HG03571 (cell line): Measurements from ENCODE around the gene CIDEA.
"Not testable (repeated sequence)": the region's sequence is repeated elsewhere in the genome, so short reads cannot be mapped to it uniquely, and the experiment has no call there.

ENCODE experiments used
- ATAC-seq: cut with Tn5 transposase; IDR thresholded peaks from one replicate; pipeline ENCODE4 v1.9.1; 2021; ENCODE audit not compliant: unreplicated experiment

Gene CIDEA

DNA sequence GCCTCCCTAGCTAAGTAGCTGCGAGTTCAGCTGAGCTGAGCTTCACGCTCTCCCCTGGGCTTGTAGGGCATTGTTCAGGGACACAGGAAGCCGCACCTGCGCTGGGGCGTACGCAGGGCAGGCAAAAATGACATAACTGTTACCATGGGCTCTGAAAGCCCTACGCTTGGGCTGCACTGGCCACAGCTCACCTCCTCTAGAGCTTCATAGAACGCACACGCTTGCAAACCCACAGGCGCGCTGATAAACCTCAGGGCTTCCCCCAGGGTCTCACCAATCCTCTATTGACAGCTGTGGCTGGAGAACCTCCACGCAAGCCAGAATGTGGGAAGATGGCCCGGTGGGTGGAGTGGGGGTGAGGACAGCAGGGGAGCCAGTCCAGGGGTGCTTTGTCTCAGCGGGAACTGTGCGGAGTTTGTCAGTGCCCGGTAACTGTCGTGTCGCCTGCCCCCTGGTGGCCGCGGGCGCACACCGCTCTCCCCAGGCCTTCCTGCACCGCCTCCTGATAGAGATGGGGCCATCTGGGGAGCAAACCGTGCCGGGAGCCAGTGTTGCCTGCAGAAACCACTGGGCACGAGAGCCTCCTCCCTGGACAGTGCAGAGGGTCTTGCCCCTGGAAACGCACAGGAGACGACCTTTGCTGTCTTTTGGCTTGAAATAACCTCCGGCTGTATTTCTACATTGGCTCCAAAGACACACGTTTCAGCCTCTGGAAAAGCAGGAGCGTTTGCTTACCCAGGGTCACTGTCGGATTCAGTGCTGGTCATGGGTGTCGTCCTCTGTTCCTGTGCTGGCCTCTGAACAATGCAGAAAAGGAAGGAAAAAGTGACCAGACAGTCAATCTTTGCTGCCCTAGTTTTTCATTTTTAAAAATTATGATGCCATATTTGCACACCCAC is 17.0 kb upstream of the CIDEA start:
- ATAC-seq = peak; percentile 84

DNA sequence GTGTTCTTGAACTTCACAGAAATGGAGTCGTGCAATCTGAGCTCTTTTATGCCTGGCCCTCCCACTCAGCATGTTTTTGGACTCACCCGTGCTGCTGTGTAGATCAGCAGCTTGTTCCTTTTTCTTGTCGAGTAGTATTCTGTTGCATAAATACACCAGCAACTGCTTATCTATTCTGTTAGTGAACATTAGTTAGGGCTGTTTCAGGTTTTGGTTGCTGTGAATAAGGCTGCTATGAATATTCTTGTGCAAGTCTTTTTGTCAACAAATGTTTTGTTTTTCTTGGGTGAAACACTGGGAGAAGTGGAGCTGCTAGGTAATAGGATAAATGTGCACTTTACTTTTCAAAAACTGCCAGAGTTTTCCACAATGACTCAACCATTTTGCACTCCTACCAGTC is 15.3 kb upstream of the CIDEA start:
- ATAC-seq = no peak

DNA sequence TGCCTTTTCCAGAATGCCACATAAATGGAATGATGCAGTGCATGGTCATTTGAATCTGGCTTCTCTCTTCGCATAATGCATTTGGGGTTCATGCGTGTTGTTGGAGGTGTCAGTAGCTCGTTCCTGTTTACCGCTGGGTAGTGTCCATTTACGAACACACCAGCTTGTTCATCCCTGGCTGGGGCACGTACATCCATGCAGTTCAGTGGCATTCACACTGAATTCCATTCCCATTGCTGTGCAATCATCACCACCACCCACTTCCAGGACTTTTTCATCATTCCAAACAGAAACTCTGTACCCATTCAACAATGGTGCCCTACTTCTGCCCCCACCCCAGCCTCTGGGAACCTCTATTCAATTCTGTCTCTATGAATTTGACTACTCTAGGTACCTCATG is 14.7 kb upstream of the CIDEA start:
- no peak for ATAC-seq

DNA sequence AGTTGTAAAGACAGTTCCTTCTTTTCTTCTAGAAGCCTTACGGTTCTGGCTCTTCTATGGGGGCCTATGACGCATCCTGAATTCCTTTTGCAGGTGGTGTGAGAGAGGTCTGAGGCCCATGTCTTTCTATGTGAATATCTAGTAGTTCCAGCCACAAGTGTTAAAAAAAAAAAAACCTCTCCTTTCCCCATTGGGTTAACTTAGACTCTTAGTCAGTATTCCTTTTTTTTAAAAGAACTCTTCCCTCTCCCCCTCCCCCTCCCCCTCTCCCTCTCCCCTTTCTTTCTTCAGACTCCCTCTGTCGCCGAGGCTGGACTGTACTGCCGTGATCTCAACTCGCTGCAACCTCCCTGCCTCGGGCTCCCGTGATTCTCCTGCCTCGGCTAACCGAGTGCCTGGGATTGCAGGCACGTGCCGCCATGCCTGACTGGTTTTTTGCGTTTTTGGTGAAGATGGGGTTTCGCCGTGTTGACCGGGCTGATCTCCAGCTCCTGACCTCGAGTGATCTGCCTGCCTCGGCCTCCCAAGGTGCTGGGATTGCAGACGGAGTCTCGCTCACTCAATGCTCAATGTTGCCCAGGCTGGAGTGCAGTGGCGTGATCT is 11.4 kb upstream of the CIDEA start:
- no peak for ATAC-seq

DNA sequence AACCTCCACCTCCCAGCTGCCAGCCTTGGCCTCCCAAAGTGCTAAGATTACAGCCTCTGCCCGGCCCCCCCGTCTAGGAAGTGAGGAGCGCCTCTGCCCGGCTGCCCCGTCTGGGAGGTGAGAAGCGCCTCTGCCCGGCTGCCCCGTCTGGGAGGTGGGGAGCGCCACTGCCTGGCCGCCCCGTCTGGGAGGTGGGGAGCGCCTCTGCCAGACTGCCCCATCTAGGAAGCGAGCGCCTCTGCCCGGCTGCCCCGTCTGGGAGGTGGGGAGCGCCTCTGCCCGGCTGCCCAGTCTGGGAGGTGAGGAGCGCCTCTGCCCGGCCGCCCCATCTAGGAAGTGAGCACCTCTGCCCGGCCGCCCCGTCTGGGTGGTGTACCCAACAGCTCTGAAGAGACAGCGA is 10.9 kb upstream of the CIDEA start:
- ATAC-seq = not testable (repeated sequence)

DNA sequence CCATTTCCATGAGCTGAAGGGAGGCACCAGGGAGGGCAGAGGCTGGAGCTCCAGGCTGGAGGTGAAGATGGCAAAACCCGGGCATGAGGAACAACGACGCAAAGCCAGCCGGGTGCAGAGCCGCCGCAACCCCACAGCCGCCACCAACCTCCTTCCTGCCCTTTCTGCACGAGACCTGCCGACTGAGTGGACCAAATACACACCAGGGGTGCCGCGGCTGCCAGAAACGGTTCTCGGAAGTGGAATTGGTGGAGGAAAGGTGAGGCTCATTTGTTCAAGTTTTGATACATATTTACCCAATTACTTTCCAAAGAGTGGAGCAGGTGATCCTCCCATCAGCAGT is 8.4 kb upstream of the CIDEA start:
- no peak for ATAC-seq

DNA sequence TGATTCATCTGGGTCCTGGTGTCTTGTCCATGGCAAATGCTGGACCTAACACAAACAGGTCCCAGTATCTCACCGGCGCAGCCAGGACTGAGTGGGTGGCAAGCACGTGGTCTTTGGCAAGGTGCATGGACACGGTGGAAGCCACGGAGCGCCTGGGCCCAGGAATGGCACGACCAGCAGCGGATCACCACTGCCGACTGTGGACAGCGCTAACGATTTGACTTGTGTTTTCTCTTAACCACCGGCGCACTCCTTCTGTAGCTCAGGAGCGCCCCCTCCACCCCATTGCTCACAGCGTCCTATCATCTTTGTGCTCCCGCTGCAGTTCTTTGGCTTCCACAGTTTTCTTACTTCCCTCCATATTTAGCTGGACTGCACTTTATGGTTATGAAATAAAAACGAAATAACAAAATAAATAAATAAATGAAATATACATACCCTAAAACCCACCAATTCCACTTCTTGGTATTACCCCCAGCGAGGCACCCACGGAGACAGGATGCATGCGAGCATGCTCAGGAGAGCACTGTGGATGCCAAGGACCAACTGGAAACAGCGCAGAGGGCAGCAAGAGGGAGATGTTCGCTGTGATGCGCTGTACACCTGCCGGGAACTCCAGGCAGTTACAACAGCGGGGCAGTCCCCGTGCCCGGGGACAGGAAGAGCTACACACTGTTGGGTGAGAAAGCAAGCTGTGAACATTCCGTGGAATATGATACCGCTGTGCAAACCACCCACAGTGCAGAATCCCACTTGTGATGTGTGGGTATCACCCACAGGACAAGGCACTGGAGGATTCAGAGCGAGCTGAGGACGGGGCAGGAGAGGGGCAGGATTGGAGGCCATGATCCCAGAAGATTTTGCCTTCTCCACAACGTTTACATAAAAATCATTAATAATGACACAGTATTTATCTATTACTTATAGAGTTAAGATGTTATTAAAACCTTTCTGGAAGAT is 7.0 kb upstream of the CIDEA start:
- no peak for ATAC-seq

DNA sequence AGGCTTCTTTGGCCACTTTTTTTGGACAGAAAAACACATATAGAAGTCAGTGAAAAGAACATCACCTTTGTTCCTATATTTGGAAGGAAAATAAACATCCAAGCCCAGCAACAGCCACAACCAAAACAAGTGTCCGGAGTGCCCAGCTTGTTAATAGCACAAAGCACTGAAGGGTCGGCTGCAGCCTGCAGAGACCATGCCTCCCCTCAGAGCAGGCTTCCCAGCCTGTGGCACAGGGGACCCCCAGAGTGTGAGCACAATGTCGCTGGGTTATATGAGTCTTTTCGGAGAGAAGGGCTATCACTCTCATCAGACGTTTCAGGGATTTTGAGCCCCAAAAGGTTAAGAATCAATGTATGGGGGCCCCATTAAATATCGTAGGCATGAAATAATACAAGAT is 6.2 kb upstream of the CIDEA start:
- no peak for ATAC-seq

DNA sequence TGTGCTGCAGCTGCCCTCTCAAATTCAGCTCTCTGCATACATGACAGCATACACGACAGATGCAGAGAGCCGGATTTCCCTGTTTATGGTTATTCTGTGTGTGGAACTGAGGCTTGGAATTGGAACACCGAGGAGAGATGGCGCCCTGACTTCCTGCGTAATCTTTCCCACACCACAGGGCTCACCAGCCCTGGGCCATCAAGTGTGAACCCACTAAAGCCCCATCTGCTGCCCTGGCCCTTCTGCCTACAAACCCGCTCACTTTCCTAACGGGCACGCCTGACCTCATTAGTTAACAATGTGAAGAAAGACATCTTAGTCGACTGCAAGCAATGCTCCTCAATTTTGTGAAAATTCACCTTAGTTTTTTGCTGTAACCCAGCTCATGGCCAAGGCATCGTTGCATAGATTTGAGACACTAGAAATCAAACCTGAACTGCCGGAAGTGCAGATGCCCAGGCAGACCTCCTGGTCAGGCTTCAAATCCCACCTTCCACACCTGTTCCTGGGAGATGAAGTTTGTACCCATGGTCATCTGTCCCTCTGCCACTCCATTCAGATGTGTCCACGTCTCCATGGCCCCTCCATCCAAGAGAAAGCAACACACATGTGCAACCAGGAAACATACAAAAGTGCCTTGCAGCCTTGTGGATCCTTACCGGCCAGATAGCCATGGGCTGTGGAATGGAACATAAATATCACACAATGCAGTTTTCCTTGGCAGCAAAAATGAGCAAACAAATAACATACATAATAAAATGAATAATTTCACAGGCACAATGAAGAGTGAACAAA is 5.0 kb upstream of the CIDEA start:
- no peak for ATAC-seq

DNA sequence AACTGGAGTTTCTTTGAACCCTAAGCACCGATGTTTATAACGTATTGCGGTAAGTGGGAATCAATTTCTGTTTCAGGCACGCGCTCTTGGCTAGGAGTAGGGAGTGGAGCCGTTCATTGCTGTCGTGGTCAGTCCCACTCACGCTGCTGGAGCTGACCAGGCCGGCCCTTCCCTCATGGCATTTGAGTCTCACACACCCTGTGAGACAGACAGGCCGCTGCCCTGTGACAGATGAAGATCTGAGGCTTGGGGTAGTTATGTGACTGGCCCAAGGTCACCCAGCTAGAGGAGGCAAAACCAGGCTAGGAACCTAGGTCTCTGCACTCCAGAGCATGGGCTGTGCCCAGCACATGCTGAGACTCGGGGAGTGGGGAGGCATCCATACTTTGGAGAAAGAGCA is 2.9 kb upstream of the CIDEA start:
- no peak for ATAC-seq

DNA sequence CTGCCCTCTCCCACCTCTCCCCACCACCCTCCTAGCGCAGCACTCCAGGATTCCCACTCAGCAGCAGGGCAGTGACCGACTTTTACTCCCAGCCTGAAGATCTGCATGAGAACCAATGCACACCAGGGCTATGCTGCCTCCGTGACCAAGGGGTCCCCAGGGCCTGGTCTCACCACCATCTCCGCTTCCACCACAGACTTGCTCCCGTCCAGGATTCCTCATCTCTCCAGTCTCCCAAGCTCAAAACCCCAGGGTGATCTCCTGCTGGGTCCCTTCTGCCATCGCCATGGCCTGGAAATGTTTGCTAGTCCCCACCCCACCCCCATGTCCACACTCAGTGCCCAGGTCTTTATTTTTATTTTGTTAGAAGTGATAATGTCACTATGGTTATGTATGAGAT is 2.1 kb upstream of the CIDEA start:
- no peak for ATAC-seq

DNA sequence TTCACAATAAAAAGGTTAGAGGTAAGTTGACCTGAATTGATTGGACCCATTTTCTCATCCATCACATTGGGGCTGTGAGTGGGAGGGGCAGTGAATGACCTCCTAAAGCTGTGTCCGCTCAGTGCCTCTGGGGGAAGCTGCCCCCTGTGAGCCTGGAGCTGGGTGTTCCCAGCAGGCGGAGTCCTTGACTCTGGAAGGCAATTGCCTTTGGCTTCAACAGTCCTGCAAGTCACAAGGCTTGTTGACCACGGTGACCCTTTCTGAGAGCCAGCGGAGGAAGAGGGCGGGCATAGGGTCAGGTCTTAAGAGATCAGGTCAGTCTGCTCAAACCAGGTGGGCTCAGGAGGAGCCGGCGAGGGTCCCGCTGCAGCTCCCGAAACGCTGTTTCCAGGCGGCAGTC is 1.1 kb upstream of the CIDEA start:
- ATAC-seq = no peak

DNA sequence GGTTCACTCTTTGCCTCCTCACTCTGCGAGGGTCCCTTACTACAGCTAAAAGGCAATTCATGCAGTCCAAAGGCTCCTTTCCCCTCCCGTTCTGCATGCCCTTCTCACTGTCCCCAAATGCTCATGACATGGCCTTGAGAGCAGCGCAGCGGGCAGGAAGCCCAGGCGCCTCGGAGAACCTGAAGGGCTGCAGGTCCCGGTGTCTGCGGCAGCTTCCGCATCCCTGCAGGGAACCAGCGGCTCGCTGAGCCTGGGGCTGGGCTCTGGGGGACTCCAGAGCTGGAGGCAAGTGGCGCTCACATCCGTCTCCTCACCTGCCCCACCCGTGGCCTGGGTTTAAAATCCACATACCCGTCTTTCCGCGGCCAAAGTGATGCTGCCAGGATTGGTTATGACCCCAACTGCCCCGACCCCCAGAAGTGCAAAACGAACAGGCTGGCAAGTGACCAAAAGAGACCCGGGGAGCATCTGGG is 462 bp upstream of the CIDEA start:
- ATAC-seq = no peak

DNA sequence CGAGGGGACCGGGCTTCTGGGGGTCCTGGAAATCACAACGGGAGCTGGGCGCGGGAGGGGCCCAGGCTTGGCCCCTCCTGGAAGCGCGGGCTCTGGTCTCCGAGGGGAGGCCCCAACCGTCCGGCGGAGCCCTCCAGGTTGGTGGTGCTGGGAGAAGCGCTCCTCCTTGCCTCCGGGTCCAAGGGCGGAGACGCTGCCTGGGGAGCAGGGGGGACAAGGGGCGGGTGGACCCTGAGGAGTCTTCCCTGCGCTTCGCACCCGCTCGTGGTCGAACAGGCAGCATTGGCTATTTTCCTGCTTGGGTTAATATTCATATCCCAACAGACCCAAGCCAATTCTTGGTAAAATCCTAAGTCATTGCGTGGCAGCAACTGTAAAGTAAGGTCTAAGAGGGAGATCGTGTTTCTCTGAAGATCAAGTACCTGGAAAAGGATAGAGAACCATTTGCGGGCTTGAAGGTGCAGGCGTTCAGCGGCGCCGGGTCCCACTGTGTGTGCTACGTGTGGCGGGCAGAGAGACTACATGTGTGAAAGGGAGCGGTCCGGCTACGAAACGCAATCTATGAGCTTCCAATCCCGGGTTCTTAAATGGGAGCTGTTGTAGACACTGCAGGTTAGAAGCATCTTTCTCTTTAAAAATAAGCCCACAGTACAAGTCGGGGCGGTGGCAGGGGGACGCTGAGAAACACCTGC is 805 bp downstream of the CIDEA start:
- ATAC-seq = no peak

DNA sequence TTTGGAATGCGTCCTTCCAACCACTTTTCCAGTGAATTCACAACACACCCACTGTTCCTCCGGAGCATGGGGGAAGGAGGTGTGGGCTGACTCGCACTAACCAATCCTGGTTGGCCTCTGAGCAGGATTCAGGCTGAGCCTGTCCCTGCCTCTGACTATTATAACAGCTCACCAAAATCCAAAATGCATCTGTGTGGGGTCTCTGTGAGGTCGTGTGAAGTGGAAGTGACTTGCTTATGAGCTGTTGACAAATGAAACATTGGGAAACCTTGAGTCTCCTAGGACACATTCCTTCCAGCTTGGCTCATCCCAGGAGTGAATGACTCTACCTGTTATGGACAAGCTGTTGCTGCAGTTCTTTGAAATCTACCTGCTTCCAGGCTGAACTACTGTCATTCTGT is 1.5 kb downstream of the CIDEA start:
- no peak for ATAC-seq

DNA sequence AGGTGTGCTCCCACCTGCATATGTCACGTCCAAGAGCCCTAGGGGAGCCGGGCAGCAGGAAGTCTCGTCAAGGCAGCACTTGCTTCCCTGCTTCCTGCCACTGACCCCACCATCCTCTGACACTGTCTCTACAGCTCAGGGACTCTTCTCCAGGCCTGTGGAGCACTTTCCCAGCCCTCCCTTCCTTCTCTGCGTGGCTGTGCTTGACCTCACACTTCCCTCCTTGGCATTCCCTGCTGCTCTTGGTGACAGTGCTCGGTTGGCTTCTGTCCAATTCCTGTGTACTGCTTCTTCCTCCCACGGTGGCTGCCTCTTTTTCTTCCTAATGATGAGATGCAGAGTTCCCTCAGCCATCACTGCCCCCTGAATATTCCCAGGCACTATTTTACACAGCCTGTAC is 2.8 kb downstream of the CIDEA start:
- no peak for ATAC-seq

DNA sequence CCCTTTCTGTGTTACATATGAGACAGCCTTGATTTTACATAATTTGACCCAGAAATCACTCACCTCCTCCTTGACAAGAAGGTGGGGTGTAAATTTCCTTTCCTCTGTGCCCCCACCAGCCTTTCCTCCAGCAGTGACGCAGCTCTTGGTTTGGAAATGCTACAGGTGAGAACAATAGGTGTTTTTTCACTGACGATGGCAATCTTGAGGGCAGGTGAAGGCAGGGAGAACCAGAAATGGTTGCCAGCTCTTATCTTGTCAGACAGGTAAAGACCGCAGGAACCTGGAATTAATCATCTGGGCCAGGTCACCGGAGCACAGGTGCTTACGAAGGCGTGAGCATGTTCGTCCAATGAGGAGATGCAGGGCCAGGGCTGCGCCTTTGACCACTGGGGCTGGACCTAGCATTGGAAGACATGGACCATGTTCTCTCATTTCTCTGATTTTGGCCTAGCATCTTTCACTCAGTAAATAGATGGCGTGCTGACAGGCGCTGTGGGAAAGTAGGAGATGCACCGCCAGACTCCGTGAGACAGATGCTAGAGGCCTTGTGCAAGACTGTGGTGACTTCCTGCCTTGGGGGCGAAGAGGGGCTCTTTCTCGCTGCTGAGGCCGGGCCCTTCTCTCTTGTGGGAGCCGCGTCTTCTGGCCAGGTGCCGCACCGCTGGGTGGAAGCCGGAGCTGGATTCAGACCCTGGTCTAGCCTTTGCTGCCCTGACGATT is 4.0 kb downstream of the CIDEA start:
- ATAC-seq = no peak

DNA sequence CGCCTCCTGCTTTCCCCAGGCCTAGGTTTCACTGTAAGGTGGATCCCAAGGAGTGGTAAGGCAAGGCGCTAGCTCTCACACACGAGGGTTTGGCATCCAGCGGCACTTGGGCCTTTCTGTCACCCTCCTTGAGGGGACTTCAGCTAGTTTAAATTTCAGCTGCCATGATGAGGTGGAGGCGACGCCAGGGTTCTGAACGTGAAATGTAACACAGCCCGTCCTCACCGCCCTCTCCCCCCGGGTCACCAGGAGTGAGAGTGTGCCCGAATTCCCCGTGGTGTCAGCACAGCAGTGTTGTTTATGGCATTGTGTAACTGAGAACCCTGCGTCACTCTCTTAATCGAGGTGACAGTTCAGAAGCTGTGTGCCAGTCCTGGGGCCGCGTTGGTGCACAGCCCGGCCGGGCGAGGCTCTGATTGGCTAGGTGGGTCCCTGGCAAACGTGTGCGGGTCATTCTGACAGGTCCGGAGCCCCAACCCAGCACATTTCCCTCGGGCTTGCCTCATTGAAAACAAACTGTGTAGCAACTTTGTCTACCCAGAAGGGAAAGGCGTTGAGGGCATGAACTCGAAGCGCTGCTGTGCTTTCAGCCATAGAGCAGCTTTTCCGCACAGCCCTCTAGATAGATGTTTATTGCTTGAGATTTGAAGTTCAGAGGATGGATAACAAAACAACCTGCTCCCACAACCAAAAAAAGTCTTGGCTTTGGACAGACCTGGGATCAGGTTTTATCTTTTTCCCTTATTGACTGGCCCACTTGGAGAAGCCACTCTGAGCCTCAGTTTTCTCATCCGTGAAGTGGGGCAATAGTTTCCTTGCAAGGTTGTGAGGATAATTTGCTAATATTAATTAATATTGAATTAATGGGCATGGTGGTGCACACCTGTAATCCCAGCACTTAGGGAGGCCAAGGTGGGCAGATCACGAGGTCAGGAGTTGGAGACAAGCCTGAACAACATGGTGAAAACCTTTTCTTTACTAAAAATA is 4.9 kb downstream of the CIDEA start:
- ATAC-seq = no peak
